ENCODE results near the gene KMT2E. TPM values are rescaled to one million over a fixed set of nuclear protein-coding genes. Genes with fewer than 3 reads are reported as not detected.

KMT2E gene
- total RNA-seq, 1 experiment from 2014 or later, result 52.3 TPM

GRCh38 chr7:105026750-105027149 is 12.7 kb downstream of the KMT2E start:
- POLR2A ChIA-PET, result no interaction called here
- Mint-ChIP-seq H3K4me1 (peaks cover 46% of the 10 kb centered on the region), H3K36me3 (no peaks in the 10 kb centered on the region), H3K27ac (no peak overlapping the region), H3K27me3 (ENCODE audit: low read depth) (no peaks in the 10 kb centered on the region), H3K9me3 (no peaks in the 10 kb centered on the region), H3K4me3 (no peak overlapping the region)
- TF ChIP-seq FOXP1 (CRISPR knock-in tag; IDR thresholded peaks at IDR 0.05; ENCODE audit: borderline replicate concordance), result no peak
- no peak for TF ChIP-seq USF1 (CRISPR knock-in tag; IDR thresholded peaks at IDR 0.05)
- no peak for TF ChIP-seq SOX15 (CRISPR knock-in tag; IDR thresholded peaks at IDR 0.05)
- no peak for TF ChIP-seq AR (CRISPR knock-in tag; IDR thresholded peaks at IDR 0.05)
- TF ChIP-seq SMAD4 (CRISPR knock-in tag; IDR thresholded peaks at IDR 0.05), result no peak
- TF ChIP-seq ZNF423 (CRISPR knock-in tag; IDR thresholded peaks at IDR 0.05), result no peak
- no peak for TF ChIP-seq IRF2 (CRISPR knock-in tag; IDR thresholded peaks at IDR 0.05; ENCODE audit: borderline replicate concordance, low read depth)
- TF ChIP-seq NFYB (CRISPR knock-in tag; conservative IDR thresholded peaks at IDR 0.05; ENCODE audit: low read depth), result no peak
- TF ChIP-seq FOXK1 (CRISPR knock-in tag; IDR thresholded peaks at IDR 0.05), result no peak
- no peak for TF ChIP-seq CREM (CRISPR knock-in tag; IDR thresholded peaks at IDR 0.05)
- TF ChIP-seq NR2C2 (CRISPR knock-in tag; IDR thresholded peaks at IDR 0.05), result no peak
- TF ChIP-seq RORB (CRISPR knock-in tag; IDR thresholded peaks at IDR 0.05), result no peak
- TF ChIP-seq CBFB (CRISPR knock-in tag; IDR thresholded peaks at IDR 0.05; ENCODE audit: low read depth), result no peak
- TF ChIP-seq E2F1 (CRISPR knock-in tag; IDR thresholded peaks at IDR 0.05), result no peak
- no peak for DNase-seq (ENCODE audit: low spot score)
- CTCF ChIA-PET, result interaction anchor here (0.6 kb wide), 1 partner anchor 58 kb away, joined by 3 read pairs; no protein-coding TSS in a partner anchor
- ATAC-seq, result no peak

- Mint-ChIP-seq H3K4me3 (no peak overlapping the region), H3K36me3 (no peaks in the 10 kb centered on the region), H3K4me1 (peaks cover 41% of the 10 kb centered on the region), H3K27ac (no peak overlapping the region), H3K9me3 (no peaks in the 10 kb centered on the region), H3K27me3 (ENCODE audit: low read depth) (no peaks in the 10 kb centered on the region)
- ChIA-PET CTCF (interaction anchor here (1.4 kb wide), 1 partner anchor 46 kb away, joined by 5 read pairs; no protein-coding TSS in a partner anchor), POLR2A (interaction anchor here (0.7 to 0.9 kb wide), 2 partner anchors 14 to 559 kb away, joined by 3 to 4 read pairs; no protein-coding TSS in a partner anchor)
- no peak for ATAC-seq
- no peak for DNase-seq (ENCODE audit: low spot score)
- TF ChIP-seq MYBL2 (CRISPR knock-in tag; IDR thresholded peaks at IDR 0.05) (no peak), TEAD4 (CRISPR knock-in tag; IDR thresholded peaks at IDR 0.05) (no peak), ZNF219 (CRISPR knock-in tag; IDR thresholded peaks at IDR 0.05; ENCODE audit: borderline replicate concordance) (no peak), NR3C1 (CRISPR knock-in tag; conservative IDR thresholded peaks at IDR 0.05; ENCODE audit: low read depth) (no peak), EMX1 (CRISPR knock-in tag; IDR thresholded peaks at IDR 0.05) (no peak), NFE2L1 (CRISPR knock-in tag; IDR thresholded peaks at IDR 0.05) (no peak), IRF2 (CRISPR knock-in tag; IDR thresholded peaks at IDR 0.05; ENCODE audit: borderline replicate concordance, low read depth) (no peak), ESRRA (CRISPR knock-in tag; IDR thresholded peaks at IDR 0.05; ENCODE audit: borderline replicate concordance) (no peak), USF2 (CRISPR knock-in tag; IDR thresholded peaks at IDR 0.05) (no peak), ZNF232 (CRISPR knock-in tag; IDR thresholded peaks at IDR 0.05) (no peak), CREB1 (CRISPR knock-in tag; IDR thresholded peaks at IDR 0.05) (no peak), ERG (CRISPR knock-in tag; IDR thresholded peaks at IDR 0.05) (no peak), E2F1 (CRISPR knock-in tag; IDR thresholded peaks at IDR 0.05) (no peak), ZBTB43 (CRISPR knock-in tag; IDR thresholded peaks at IDR 0.05) (no peak)
These were observed 13.3 kb downstream of the KMT2E start for GRCh38 chr7:105027176-105027853.
